Astrocyte of the cerebellum (primary cell): Measurements from ENCODE around the gene NELL2.

Experiments
- DNase-seq: peaks from one replicate; pipeline ENCODE4 v3.0.0-alpha.2; 2011; ENCODE audit warnings: low read depth
- H3K4me3 ChIP-seq: 2 replicates; pipeline ENCODE4 v1.5.1; 2011; ENCODE audit warnings: mild to moderate bottlenecking, low read depth, low read length, moderate library complexity
- CTCF ChIP-seq: IDR thresholded peaks from 2 replicates; pipeline ENCODE4 v1.5.1; 2012; ENCODE audit warnings: low read length, low read depth, moderate library complexity, mild to moderate bottlenecking; ENCODE audit errors: missing control alignments
- in situ Hi-C: cut with HindIII; loops from 2 replicates; pipeline ENCODE4 v1.10.0; 2017; ENCODE audit warnings: low sequenced_read_pairs

The NELL2 gene

GRCh38 chr12:44525806-44526654 lies 350.1 kb downstream of the NELL2 start:
- TF ChIP-seq CTCF = no peak
- in situ Hi-C loops = no loop called here
- H3K4me3 ChIP-seq = no peak overlapping the region
- DNase-seq = no peak

GRCh38 chr12:44523828-44524227 lies 352.3 kb downstream of the NELL2 start:
- no peak for DNase-seq
- TF ChIP-seq CTCF = no peak
- no peak overlapping the region for H3K4me3 ChIP-seq
- in situ Hi-C loops = no loop called here

DNA sequence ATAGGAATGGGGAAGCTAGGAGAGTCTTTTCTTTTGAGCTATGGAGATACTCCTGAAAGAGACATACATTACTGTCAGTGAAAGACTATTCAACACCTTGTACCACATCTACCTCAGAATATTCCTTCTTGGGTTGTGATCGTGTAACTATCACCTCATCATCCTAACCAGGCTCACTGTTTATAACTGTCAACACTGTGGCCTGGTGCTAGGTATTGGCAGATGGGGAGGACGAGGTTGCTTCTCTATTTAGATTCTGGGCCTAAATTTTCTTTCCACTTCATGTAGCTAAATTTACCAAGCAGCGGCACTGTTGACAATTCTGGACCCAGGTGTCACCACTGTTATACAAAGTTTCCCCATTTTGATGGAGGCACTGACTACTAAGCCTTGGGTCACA lies 354.4 kb downstream of the NELL2 start:
- no peak overlapping the region for H3K4me3 ChIP-seq
- in situ Hi-C loops = no loop called here
- no peak for TF ChIP-seq CTCF
- no peak for DNase-seq

GRCh38 chr12:44519931-44520330 lies 356.2 kb downstream of the NELL2 start:
- no peak for DNase-seq
- in situ Hi-C loops = no loop called here

GRCh38 chr12:44511289-44511688 lies 364.8 kb downstream of the NELL2 start:
- H3K4me3 ChIP-seq = no peak overlapping the region
- no peak for DNase-seq
- no peak for TF ChIP-seq CTCF
- in situ Hi-C loops = no loop called here

More at GRCh38 chr12:44519931-44520330, 356.2 kb downstream of the NELL2 start:
- no peak for TF ChIP-seq CTCF
- no peak overlapping the region for H3K4me3 ChIP-seq

GRCh38 chr12:44510510-44510909 lies 365.6 kb downstream of the NELL2 start:
- TF ChIP-seq CTCF = no peak
- no peak for DNase-seq
- no peak overlapping the region for H3K4me3 ChIP-seq
- in situ Hi-C loops = no loop called here
